Brain microvascular endothelial cell (primary cell): Measurements from ENCODE around the gene RC3H1.
A peak's percentile ranks its signal among the peaks of the same experiment; 100 is the strongest.
"Not testable (repeated sequence)": the region's sequence is repeated elsewhere in the genome, so short reads cannot be mapped to it uniquely, and the experiment has no call there.

ENCODE experiments used
- DNase-seq: peaks from one replicate; pipeline ENCODE4 v3.0.0-alpha.2; 2020
- H3K27ac ChIP-seq: fragments of 250-450 bp; sonication (Bioruptor Pico); 2 replicates; pipeline ENCODE4 v1.5.1; 2020; ENCODE audit warnings: mild to moderate bottlenecking, moderate library complexity
- H3K27me3 ChIP-seq: fragments of 250-450 bp; sonication (Bioruptor Pico); replicated peaks from 2 replicates; pipeline ENCODE4 v1.5.1; 2020; ENCODE audit warnings: mild to moderate bottlenecking
- H3K36me3 ChIP-seq: fragments of 250-450 bp; sonication (Bioruptor Pico); replicated peaks from 2 replicates; pipeline ENCODE4 v1.5.1; 2020; ENCODE audit warnings: mild to moderate bottlenecking
- H3K4me3 ChIP-seq: 2 replicates; pipeline ENCODE4 v1.5.1; 2011; ENCODE audit warnings: low read depth, mild to moderate bottlenecking, control low read depth, low read length, moderate library complexity
- in situ Hi-C: cut with HindIII; loops from 2 replicates; pipeline ENCODE4 v1.10.0; 2017; ENCODE audit warnings: low sequenced_read_pairs, low pct_ligation_motif_present
- TF ChIP-seq, protein P1 (sequence below): IDR thresholded peaks from 2 replicates; pipeline ENCODE4 v1.5.1; 2011; ENCODE audit warnings: low read depth, mild to moderate bottlenecking, moderate library complexity, low read length, control low read depth, inconsistent platforms; ENCODE audit errors: missing control alignments

Gene RC3H1

DNA sequence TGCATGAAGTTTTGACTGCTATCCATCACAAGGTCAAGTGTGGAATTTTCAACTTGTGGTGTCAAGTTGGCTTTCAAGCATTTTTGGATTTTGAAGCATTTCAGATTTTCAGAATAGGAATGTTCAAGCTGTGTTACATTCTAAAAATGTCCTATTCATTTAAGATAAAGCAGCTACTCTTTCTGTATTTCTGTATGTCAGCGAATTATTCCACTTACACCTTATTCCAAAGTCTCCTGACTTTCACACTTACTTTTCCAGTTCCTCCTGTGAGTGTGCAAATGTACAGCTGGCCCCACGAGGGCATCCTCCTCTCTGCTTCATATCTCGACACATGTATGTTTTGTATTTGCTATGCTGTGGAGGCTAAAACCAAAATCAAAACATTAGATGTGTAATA lies 51.9 kb downstream of the RC3H1 start:
- TF ChIP-seq, protein P1, sequence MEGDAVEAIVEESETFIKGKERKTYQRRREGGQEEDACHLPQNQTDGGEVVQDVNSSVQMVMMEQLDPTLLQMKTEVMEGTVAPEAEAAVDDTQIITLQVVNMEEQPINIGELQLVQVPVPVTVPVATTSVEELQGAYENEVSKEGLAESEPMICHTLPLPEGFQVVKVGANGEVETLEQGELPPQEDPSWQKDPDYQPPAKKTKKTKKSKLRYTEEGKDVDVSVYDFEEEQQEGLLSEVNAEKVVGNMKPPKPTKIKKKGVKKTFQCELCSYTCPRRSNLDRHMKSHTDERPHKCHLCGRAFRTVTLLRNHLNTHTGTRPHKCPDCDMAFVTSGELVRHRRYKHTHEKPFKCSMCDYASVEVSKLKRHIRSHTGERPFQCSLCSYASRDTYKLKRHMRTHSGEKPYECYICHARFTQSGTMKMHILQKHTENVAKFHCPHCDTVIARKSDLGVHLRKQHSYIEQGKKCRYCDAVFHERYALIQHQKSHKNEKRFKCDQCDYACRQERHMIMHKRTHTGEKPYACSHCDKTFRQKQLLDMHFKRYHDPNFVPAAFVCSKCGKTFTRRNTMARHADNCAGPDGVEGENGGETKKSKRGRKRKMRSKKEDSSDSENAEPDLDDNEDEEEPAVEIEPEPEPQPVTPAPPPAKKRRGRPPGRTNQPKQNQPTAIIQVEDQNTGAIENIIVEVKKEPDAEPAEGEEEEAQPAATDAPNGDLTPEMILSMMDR: no peak
- no peak for DNase-seq
- peaks cover 37% of the 10 kb centered on the region for H3K36me3 ChIP-seq

GRCh38 chr1:173965896-173966295 lies 56.3 kb downstream of the RC3H1 start:
- H3K27ac ChIP-seq, H3K27me3 ChIP-seq, in situ Hi-C loops, DNase-seq, H3K4me3 ChIP-seq: not testable (repeated sequence)
- peaks cover 40% of the 10 kb centered on the region for H3K36me3 ChIP-seq

More for the DNA sequence above, 51.9 kb downstream of the RC3H1 start:
- Histone ChIP-seq H3K4me3 (no peak overlapping the region), H3K27ac (no peak overlapping the region), H3K27me3 (no peaks in the 10 kb centered on the region)
- in situ Hi-C loops: no loop called here

GRCh38 chr1:173963477-173963876 lies 58.7 kb downstream of the RC3H1 start:
- peaks cover 43% of the 10 kb centered on the region for H3K36me3 ChIP-seq
- TF ChIP-seq, protein P1: no peak
- H3K4me3 ChIP-seq: no peak overlapping the region
- no peaks in the 10 kb centered on the region for H3K27me3 ChIP-seq
- H3K27ac ChIP-seq: no peak overlapping the region
- in situ Hi-C loops: no loop called here
- DNase-seq: no peak

GRCh38 chr1:173960625-173961024 lies 61.5 kb downstream of the RC3H1 start:
- Histone ChIP-seq H3K27ac (no peak overlapping the region), H3K27me3 (no peaks in the 10 kb centered on the region), H3K4me3 (no peak overlapping the region), H3K36me3 (peaks cover 38% of the 10 kb centered on the region)
- TF ChIP-seq, protein P1: no peak
- in situ Hi-C loops: no loop called here
- no peak for DNase-seq

DNA sequence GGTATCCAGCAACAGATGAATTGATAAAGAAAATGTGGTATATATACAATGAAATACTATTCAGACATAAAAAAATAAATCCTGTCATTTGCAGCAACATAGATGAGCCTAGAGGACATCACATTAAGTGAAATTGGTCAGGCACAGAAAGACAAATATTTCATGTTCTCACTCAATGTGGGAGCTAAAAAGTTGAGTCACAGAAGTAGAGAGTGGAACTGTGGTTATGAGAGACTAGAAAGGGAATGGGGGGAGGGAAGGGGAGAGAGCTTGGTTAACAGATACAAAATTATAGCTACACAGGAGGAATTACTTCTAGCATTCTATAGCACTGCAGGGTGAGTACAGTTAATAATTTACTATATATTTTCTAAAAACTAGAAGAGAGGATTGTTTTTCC lies 68.0 kb downstream of the RC3H1 start:
- in situ Hi-C loops: no loop called here
- Histone ChIP-seq H3K27me3 (no peaks in the 10 kb centered on the region), H3K4me3 (no peak overlapping the region), H3K36me3 (peaks cover 31% of the 10 kb centered on the region), H3K27ac (no peak overlapping the region)
- TF ChIP-seq, protein P1: no peak
- peak; percentile 12 for DNase-seq

DNA sequence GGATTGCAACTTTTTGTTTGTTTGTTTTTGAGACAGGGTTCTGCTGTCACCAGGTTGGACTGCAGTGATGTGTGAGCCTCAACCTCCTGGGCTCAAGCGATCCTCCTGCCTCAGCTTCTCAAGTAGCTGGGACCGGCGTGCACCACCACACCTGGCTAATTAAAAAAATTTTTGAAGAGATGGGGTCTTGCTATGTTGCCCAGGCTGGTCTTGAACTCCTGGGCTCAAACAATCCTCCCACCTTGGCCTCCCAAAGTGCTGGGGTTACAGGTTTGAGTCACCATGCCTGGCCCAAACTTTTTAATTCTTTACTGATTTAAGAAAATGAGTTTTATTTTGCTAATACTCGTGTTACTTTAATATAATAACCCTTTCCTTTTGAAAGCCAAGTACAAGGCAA lies 73.6 kb downstream of the RC3H1 start:
- Histone ChIP-seq H3K4me3 (no peak overlapping the region), H3K27me3 (no peaks in the 10 kb centered on the region), H3K27ac (no peak overlapping the region), H3K36me3 (peaks cover 53% of the 10 kb centered on the region)
- DNase-seq: no peak
- TF ChIP-seq, protein P1: no peak
- in situ Hi-C loops: no loop called here
